Endothelial cell of umbilical vein (primary cell): ENCODE results near the gene FGF12. TPM values are rescaled to one million over a fixed set of nuclear protein-coding genes. Genes with fewer than 3 reads are reported as not detected.

Experiments used
- BruUV-seq: library from RNA; stranded (reverse); fragments of 400-500 nt; replicated peaks from 2 replicates; lab custom pipeline; 2021; lab: Mats Ljungman, UMichigan
- CTCF ChIA-PET: fragments of 300-600, 350-600 bp; sonication (Branson Sonifier 250); formaldehyde crosslinking; loops from one replicate; lab custom pipeline; 2021; ENCODE audit warnings: antibody characterized with exemption, inconsistent platforms; lab: Charles Lee
- POLR2A ChIA-PET: fragments of 300-600, 350-600 bp; sonication (Branson Sonifier 250); formaldehyde crosslinking; loops from one replicate; lab custom pipeline; 2021; ENCODE audit warnings: antibody characterized with exemption, inconsistent platforms; lab: Charles Lee
- DNase-seq: peaks from one replicate; pipeline ENCODE4 v3.0.0-alpha.2; 2011; ENCODE audit warnings: low read depth, low spot score
- FAIRE-seq: peaks from 2 replicates; lab custom pipeline; 2011; peaks lifted over from hg19 to GRCh38; lab: Jason Lieb, UNC
- H2AFZ ChIP-seq: 2 replicates; pipeline ENCODE4 v1.6.0; 2012; ENCODE audit warnings: low read depth, low read length, control low read depth, inconsistent platforms
- H3K27ac ChIP-seq: 2 replicates; pipeline ENCODE4 v1.5.1; 2011; ENCODE audit warnings: low read depth, mild to moderate bottlenecking, control low read depth, low read length, moderate library complexity; ENCODE audit not compliant: insufficient read depth
- H3K27me3 ChIP-seq, 2 experiments: 2 replicates each; pipeline versions ENCODE4 v1.6.0 to v1.6.1; 2011; ENCODE audit warnings: low read length in 2 of 2, mixed read lengths in 1 of 2; ENCODE audit not compliant: control insufficient read depth in 2 of 2, insufficient read depth in 2 of 2
- H3K36me3 ChIP-seq, 2 experiments: 2 replicates in 1 of 2; 3 replicates in 1 of 2; pipeline ENCODE4 v1.5.1; 2011; ENCODE audit warnings: low read length in 2 of 2, mild to moderate bottlenecking in 1 of 2, moderate library complexity in 1 of 2; ENCODE audit not compliant: control insufficient read depth in 2 of 2, insufficient read depth in 2 of 2; ENCODE audit errors: extremely low read depth in 1 of 2
- H3K4me1 ChIP-seq: 3 replicates; pipeline ENCODE4 v1.5.1; 2011; ENCODE audit warnings: mild to moderate bottlenecking, low read length; ENCODE audit not compliant: control insufficient read depth, insufficient read depth; ENCODE audit errors: extremely low read depth
- H3K4me2 ChIP-seq: 2 replicates; pipeline ENCODE4 v1.6.1; 2011; ENCODE audit warnings: low read length, control low read depth, mixed read lengths; ENCODE audit not compliant: insufficient read depth
- H3K4me3 ChIP-seq, 3 experiments: fragments of 200-600 bp in 1 of 3; sonication (generic), shearing (Covaris generic) in 1 of 3; replicated peaks in 1 of 3; 2 replicates each; pipeline ENCODE4 v1.5.1; 2011 to 2016; ENCODE audit warnings: control low read depth in 3 of 3, low read length in 3 of 3, mild to moderate bottlenecking in 2 of 3, inconsistent platforms in 1 of 3, low read depth in 1 of 3, moderate library complexity in 1 of 3; ENCODE audit not compliant: insufficient read depth in 1 of 3
- H3K79me2 ChIP-seq: 2 replicates; pipeline ENCODE4 v1.6.0; 2012; ENCODE audit warnings: low read length, inconsistent platforms; ENCODE audit not compliant: control insufficient read depth, insufficient read depth
- H3K9ac ChIP-seq: replicated peaks from 2 replicates; pipeline ENCODE3; 2011; ENCODE audit warnings: low read length, control low read depth; ENCODE audit not compliant: insufficient read depth; ENCODE audit errors: extremely low read depth
- H3K9me1 ChIP-seq: replicated peaks from 3 replicates; pipeline ENCODE4 v1.6.0; 2011; ENCODE audit warnings: mild to moderate bottlenecking, low read length; ENCODE audit not compliant: control insufficient read depth, insufficient read depth; ENCODE audit errors: extremely low read depth
- H3K9me3 ChIP-seq: replicated peaks from 2 replicates; pipeline ENCODE4 v1.5.1; 2012; ENCODE audit warnings: low read length, inconsistent platforms; ENCODE audit not compliant: control insufficient read depth, insufficient read depth
- H4K20me1 ChIP-seq: replicated peaks from 2 replicates; pipeline ENCODE3; 2011; ENCODE audit warnings: mild to moderate bottlenecking, low read length; ENCODE audit not compliant: control insufficient read depth, insufficient read depth; ENCODE audit errors: extremely low read depth
- CTCF ChIP-seq, 2 donors: IDR thresholded peaks; 1 replicate in 1 of 2; 2 replicates in 1 of 2; pipeline ENCODE4 v1.5.1; 2011; ENCODE audit warnings: low read length in 2 of 2, mild to moderate bottlenecking in 2 of 2, moderate library complexity in 2 of 2, control low read depth in 1 of 2, inconsistent platforms in 1 of 2, low read depth in 1 of 2; ENCODE audit not compliant: insufficient read depth in 1 of 2; ENCODE audit errors: extremely low read depth in 1 of 2
- EZH2 ChIP-seq: IDR thresholded peaks from 2 replicates; pipeline ENCODE4 v1.6.1; 2012; ENCODE audit warnings: borderline replicate concordance, low read depth, mild to moderate bottlenecking, moderate library complexity, low read length, inconsistent platforms; ENCODE audit not compliant: severe bottlenecking
- FOS ChIP-seq: IDR thresholded peaks from 2 replicates; pipeline ENCODE4 v1.6.1; 2011; ENCODE audit warnings: mild to moderate bottlenecking, low read length, moderate library complexity, borderline replicate concordance; ENCODE audit not compliant: insufficient read depth
- GATA2 ChIP-seq: IDR thresholded peaks from 2 replicates; pipeline ENCODE4 v1.7.0; 2011; ENCODE audit warnings: low read depth, mild to moderate bottlenecking, moderate library complexity, mixed read lengths, low read length; ENCODE audit not compliant: insufficient read length, insufficient read depth
- JUN ChIP-seq: IDR thresholded peaks from 2 replicates; pipeline ENCODE4 v1.6.1; 2011; ENCODE audit warnings: borderline replicate concordance, low read depth; ENCODE audit not compliant: insufficient read length, insufficient read depth
- MYC ChIP-seq: IDR thresholded peaks from one replicate; pipeline ENCODE4 v1.6.1; 2011; ENCODE audit warnings: mild to moderate bottlenecking, low read depth, low read length
- POLR2A ChIP-seq: IDR thresholded peaks from 2 replicates; pipeline ENCODE4 v1.6.1; 2012; ENCODE audit warnings: low read depth, mild to moderate bottlenecking, control low read depth, low read length
- POLR2AphosphoS5 ChIP-seq: IDR thresholded peaks from 2 replicates; pipeline ENCODE4 v1.6.1; 2012; ENCODE audit warnings: low read depth, mild to moderate bottlenecking, control low read depth, low read length, moderate library complexity; ENCODE audit not compliant: insufficient read depth
- dilution Hi-C: fragments of 300-500 bp; cut with MboI; formaldehyde crosslinking; loops from one replicate; pipeline ENCODE4 v1.15.0; 2019; ENCODE audit warnings: low sequenced_read_pairs; ENCODE audit not compliant: extremely low pct_ligation_motif_present
- intact Hi-C: fragments of 100-400 bp; cut with micrococcal nuclease; formaldehyde crosslinking; loops from one replicate; pipeline ENCODE4 v1.10.0; 2022
- polyA plus RNA-seq, 4 experiments: library from polyadenylated mRNA; depleted of rRNA in 3 of 4; stranded (reverse) in 3 of 4; unstranded in 1 of 4; fragments of >200 nt; gene quantifications; 2 replicates each; pipeline versions ENCODE4 v1.2.1 to v1.2.3, GENCODE V29; 2011 to 2012; ENCODE audit warnings: missing spikeins in 1 of 4
- total RNA-seq: library from RNA; stranded (reverse); gene quantifications from 2 replicates; pipeline ENCODE4 v1.2.3, GENCODE V29; 2021
- TF ChIP-seq, protein P1 (sequence below): IDR thresholded peaks from 2 replicates; pipeline ENCODE4 v1.6.1; 2011; ENCODE audit not compliant: insufficient read depth, insufficient read length

Gene FGF12
- total and polyA plus RNA-seq, 2 donors (not counting 3 experiments of a cell fraction or from before 2014, with no cell fraction given), result 0.72 to 2.5 TPM

DNA sequence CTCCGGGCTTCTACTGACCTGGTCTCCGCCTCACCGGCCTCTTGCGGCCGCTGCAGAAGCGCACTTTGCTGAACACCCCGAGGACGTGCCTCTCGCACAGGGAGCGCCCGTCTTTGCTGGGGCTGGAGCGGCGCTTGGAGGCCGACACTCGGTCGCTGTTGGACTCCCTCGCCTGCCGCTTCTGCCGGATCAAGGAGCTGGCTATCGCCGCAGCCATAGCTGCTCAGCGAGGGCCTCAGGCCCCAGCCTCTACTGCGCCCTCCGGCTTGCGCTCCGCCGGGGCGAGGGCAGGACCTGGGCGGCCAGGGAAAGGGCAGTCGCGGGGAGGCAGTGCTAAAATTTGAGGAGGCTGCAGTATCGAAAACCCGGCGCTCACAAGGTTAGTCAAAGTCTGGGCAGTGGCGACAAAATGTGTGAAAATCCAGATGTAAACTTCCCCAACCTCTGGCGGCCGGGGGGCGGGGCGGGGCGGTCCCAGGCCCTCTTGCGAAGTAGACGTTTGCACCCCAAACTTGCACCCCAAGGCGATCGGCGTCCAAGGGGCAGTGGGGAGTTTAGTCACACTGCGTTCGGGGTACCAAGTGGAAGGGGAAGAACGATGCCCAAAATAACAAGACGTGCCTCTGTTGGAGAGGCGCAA, 319.2 kb downstream of the FGF12 start:
- Histone ChIP-seq H4K20me1 (no peaks in the 10 kb centered on the region), H3K27ac (no peak overlapping the region), H3K4me2 (peak overlapping the region; percentile 83), H3K9me3 (no peaks in the 10 kb centered on the region), H3K4me3 (peak overlapping the region; percentile 41 to 78 (median 63)), H3K9ac (no peak overlapping the region), H3K9me1 (no peaks in the 10 kb centered on the region), H3K27me3 (peaks cover 0 to 3% of the 10 kb centered on the region in 2 experiments), H3K36me3 (no peaks in the 10 kb centered on the region), H2AFZ (peak overlapping the region; percentile 74), H3K79me2 (no peaks in the 10 kb centered on the region), H3K4me1 (peaks cover 13% of the 10 kb centered on the region)
- peak; percentile 43 for DNase-seq
- dilution Hi-C loops (no loop called here), intact Hi-C loops (loop anchor here (5.0 to 10.0 kb wide), 2 partner anchors 221 to 1173 kb away; no protein-coding TSS in a partner anchor)
- ChIA-PET POLR2A (interaction anchor here (0.7 kb wide), 1 partner anchor 32 kb away, joined by 3 read pairs; no protein-coding TSS in a partner anchor), CTCF (interaction anchor here (1.3 to 4.6 kb wide), 3 partner anchors 8 to 36 kb away, joined by 6 to 48 read pairs (median 7); no protein-coding TSS in a partner anchor)
- BruUV-seq, result no TSS peak
- TF ChIP-seq FOS (no peak), POLR2AphosphoS5 (no peak), CTCF (IDR thresholded peaks at IDR 0.05; ENCODE audit: extremely low read depth in 1 of 2, insufficient read depth in 1 of 2, low read depth in 1 of 2, low read length in 2 of 2) (peak in 1 of 2 donors; percentile 14)
- FAIRE-seq, result peak; percentile 70

DNA sequence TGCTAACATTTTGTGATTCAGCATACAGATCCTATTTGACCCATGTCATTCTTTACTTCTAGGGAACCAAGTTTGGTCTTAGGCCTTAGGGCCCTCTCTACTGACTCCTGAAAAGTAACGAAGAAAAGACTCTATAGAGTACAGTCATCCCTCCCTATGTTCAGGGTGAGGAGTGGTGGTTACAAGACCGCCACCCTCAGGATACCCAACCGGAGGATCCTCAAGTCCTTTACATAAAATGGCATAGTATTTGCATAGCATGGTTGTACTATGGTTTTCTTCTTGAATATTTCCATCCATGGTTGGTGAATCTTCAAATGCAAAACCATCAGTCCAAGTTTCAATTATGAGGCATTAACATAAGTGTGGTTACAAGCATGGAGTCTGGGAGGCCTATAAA, 327.6 kb downstream of the FGF12 start:
- no peak for DNase-seq
- Histone ChIP-seq H3K36me3 (no peaks in the 10 kb centered on the region), H3K9me3 (no peaks in the 10 kb centered on the region), H4K20me1 (no peaks in the 10 kb centered on the region), H3K27ac (no peak overlapping the region), H3K4me3 (no peak overlapping the region), H3K79me2 (no peaks in the 10 kb centered on the region), H3K9me1 (no peaks in the 10 kb centered on the region), H2AFZ (no peak overlapping the region), H3K4me1 (no peaks in the 10 kb centered on the region), H3K9ac (no peak overlapping the region), H3K27me3 (no peaks in the 10 kb centered on the region), H3K4me2 (no peak overlapping the region)
- POLR2A ChIA-PET, result no interaction called here
- dilution Hi-C loops (no loop called here), intact Hi-C loops (loop anchor here (10.0 kb wide), 1 partner anchor 1165 kb away; no protein-coding TSS in a partner anchor)
- no peak for FAIRE-seq
- BruUV-seq, result no TSS peak
- TF ChIP-seq POLR2A, result no peak
- no peak for TF ChIP-seq POLR2AphosphoS5
- no peak for TF ChIP-seq JUN
- no peak for TF ChIP-seq CTCF (IDR thresholded peaks at IDR 0.05; ENCODE audit: extremely low read depth in 1 of 2, insufficient read depth in 1 of 2, low read depth in 1 of 2, low read length in 2 of 2)
- TF ChIP-seq EZH2, result no peak
- TF ChIP-seq FOS, result no peak
- no peak for TF ChIP-seq GATA2
- TF ChIP-seq, protein P1, sequence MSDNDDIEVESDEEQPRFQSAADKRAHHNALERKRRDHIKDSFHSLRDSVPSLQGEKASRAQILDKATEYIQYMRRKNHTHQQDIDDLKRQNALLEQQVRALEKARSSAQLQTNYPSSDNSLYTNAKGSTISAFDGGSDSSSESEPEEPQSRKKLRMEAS, result no peak
- TF ChIP-seq MYC, result no peak
- CTCF ChIA-PET, result no interaction called here
